ENCODE data around the gene RC3H1.
"Not testable (repeated sequence)": the region's sequence is repeated elsewhere in the genome, so short reads cannot be mapped to it uniquely, and the experiment has no call there.

Gene RC3H1

GRCh38 chr1:174049514-174049913 is 27.4 kb upstream of the RC3H1 start:
- H3K4me3 ChIP-seq (ENCODE audit: low read length): no peak overlapping the region
- no peaks in the 10 kb centered on the region for H3K27me3 ChIP-seq (ENCODE audit: insufficient read depth, low read length)
- no peaks in the 10 kb centered on the region for H3K36me3 ChIP-seq (ENCODE audit: insufficient read depth, low read length)
- no peaks in the 10 kb centered on the region for H3K4me1 ChIP-seq (ENCODE audit: insufficient read depth, low read length)
- WGBS: 96% methylated on average over 2 of the region's 2 CpGs
- H3K9me3 ChIP-seq (ENCODE audit: insufficient read depth, low read depth, low read length): 0 out of 2 replicates have a peak, but pooled peaks cover 3% of the 10 kb centered on the region
- H3K9ac ChIP-seq (ENCODE audit: low read depth, low read length): no peak overlapping the region
- no peak overlapping the region for H3K27ac ChIP-seq (ENCODE audit: low read depth, low read length)

DNA sequence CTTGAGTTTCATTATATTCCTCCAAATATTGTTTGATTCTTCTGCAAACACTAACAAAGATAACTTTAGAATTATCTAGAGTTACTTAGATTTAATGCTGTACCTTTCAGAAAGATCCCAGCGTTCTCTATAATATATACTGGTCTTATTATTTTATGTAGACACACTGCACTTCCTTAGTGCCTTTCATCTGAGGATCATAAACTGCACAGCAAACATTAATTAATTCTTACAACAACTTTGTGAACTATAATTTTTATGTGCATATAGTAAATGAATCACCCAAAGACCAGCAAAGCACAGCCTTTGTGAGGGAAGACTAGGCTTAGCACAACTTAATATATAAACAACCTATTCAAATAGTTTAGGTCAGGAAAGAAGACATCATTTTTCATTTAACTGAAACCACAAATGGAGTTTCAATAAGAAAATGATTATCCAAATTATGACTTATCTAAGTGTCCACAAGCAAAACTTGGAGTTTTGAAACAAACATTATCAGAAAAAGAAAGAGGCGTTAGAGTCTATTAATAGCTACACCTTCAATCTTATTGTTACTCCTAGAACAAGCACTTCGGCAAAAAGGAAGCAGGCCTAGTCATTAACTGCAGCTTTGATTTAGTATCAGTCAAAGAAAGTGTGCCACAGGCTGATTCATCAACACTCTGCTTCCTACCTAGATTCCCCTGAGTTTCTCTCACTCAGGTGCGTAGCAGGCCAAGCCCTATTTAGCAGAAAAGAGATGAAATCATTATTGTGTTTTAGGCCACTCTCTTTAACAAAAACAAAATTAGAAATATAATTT is 22.5 kb upstream of the RC3H1 start:
- Histone ChIP-seq H3K27me3 (ENCODE audit: insufficient read depth, low read length) (no peaks in the 10 kb centered on the region), H3K27ac (ENCODE audit: low read depth, low read length) (no peak overlapping the region), H3K4me1 (ENCODE audit: insufficient read depth, low read length) (no peaks in the 10 kb centered on the region), H3K4me3 (ENCODE audit: low read length) (no peak overlapping the region), H3K9me3 (ENCODE audit: insufficient read depth, low read depth, low read length) (no peaks in the 10 kb centered on the region), H3K36me3 (ENCODE audit: insufficient read depth, low read length) (no peaks in the 10 kb centered on the region), H3K9ac (ENCODE audit: low read depth, low read length) (no peak overlapping the region)
- WGBS: 97% methylated on average over 3 of the region's 4 CpGs

- not testable (repeated sequence) for H3K4me3 ChIP-seq (ENCODE audit: low read length)
These were observed 20.4 kb upstream of the RC3H1 start for GRCh38 chr1:174042509-174042908.

DNA sequence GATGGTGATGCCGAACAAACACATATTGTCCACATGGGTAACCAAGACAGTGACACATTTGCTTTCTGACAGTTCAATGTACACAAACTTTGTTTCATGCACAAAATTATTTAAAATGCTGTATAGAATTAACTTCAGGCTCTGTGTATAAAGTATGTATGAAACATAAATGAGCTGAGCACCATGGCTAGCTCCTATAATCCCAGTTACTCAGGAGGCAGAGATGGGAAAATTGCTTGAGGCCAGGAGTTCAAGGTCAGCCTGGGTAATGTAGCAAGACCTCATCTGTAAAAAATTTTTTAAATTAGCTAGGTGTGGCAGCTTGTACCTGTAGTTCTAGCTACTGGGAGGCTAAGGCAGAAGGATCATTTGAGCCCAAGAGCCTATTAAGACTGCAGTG is 19.2 kb upstream of the RC3H1 start:
- 100% methylated on average over 1 of the region's 1 CpG for WGBS
- Histone ChIP-seq H3K4me1 (ENCODE audit: insufficient read depth, low read length) (no peaks in the 10 kb centered on the region), H3K27me3 (ENCODE audit: insufficient read depth, low read length) (no peaks in the 10 kb centered on the region), H3K9me3 (ENCODE audit: insufficient read depth, low read depth, low read length) (no peaks in the 10 kb centered on the region), H3K27ac (ENCODE audit: low read depth, low read length) (no peak overlapping the region), H3K36me3 (ENCODE audit: insufficient read depth, low read length) (no peaks in the 10 kb centered on the region), H3K4me3 (ENCODE audit: low read length) (no peak overlapping the region), H3K9ac (ENCODE audit: low read depth, low read length) (no peak overlapping the region)

More at GRCh38 chr1:174042509-174042908, 20.4 kb upstream of the RC3H1 start:
- H3K9ac ChIP-seq (ENCODE audit: low read depth, low read length); H3K27me3 ChIP-seq (ENCODE audit: insufficient read depth, low read length); H3K36me3 ChIP-seq (ENCODE audit: insufficient read depth, low read length); H3K9me3 ChIP-seq (ENCODE audit: insufficient read depth, low read depth, low read length); H3K4me1 ChIP-seq (ENCODE audit: insufficient read depth, low read length); H3K27ac ChIP-seq (ENCODE audit: low read depth, low read length): not testable (repeated sequence)
- WGBS: 91% methylated on average over 4 of the region's 5 CpGs

DNA sequence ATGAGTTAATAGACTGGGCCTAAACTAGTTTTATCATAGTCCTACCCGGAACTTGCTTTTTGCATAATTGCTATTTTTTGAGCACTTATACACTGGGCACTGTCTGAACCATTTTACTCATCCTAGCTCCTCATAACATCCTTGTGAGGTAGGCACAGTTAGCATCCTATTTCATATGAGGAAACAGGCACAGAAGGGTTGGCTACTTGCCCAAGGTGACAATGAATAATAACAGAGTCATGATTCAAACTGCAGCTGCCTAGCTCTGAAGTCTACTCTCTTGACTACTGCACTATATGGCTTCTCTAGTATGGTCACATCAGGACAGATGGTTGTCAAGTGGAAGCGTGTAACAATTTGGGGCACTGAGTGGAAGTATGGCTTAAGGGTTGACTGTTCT is 18.2 kb upstream of the RC3H1 start:
- 88% methylated on average over 2 of the region's 2 CpGs for WGBS
- H3K27me3 ChIP-seq (ENCODE audit: insufficient read depth, low read length): no peaks in the 10 kb centered on the region
- no peaks in the 10 kb centered on the region for H3K36me3 ChIP-seq (ENCODE audit: insufficient read depth, low read length)
- no peak overlapping the region for H3K27ac ChIP-seq (ENCODE audit: low read depth, low read length)
- no peaks in the 10 kb centered on the region for H3K4me1 ChIP-seq (ENCODE audit: insufficient read depth, low read length)
- H3K4me3 ChIP-seq (ENCODE audit: low read length): no peak overlapping the region
- no peak overlapping the region for H3K9ac ChIP-seq (ENCODE audit: low read depth, low read length)
- no peaks in the 10 kb centered on the region for H3K9me3 ChIP-seq (ENCODE audit: insufficient read depth, low read depth, low read length)

DNA sequence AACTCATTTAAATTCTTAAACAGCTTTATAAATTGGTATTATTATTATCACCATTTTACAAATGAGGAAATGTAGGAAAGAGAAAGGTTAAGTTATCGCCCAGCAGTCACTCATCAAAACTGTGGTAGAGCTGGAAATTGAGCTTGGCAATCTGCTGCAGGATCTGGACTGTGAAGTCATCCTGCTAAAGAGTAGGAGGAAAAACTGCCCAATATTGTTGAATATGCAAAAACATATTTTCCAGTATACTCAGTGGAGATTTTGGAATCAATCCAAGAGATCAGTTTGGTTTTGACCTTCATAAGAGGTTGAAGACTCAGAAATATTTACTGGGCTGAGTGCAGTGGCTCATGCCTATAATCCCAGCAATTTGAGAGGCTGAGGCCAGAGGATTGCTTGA is 16.9 kb upstream of the RC3H1 start:
- H3K27ac ChIP-seq (ENCODE audit: low read depth, low read length): no peak overlapping the region
- no peak overlapping the region for H3K9ac ChIP-seq (ENCODE audit: low read depth, low read length)
- no peaks in the 10 kb centered on the region for H3K9me3 ChIP-seq (ENCODE audit: insufficient read depth, low read depth, low read length)
- no peak overlapping the region for H3K4me3 ChIP-seq (ENCODE audit: low read length)
- WGBS: 85% methylated on average over 1 of the region's 1 CpG
- no peaks in the 10 kb centered on the region for H3K36me3 ChIP-seq (ENCODE audit: insufficient read depth, low read length)
- H3K27me3 ChIP-seq (ENCODE audit: insufficient read depth, low read length): no peaks in the 10 kb centered on the region
- H3K4me1 ChIP-seq (ENCODE audit: insufficient read depth, low read length): no peaks in the 10 kb centered on the region

GRCh38 chr1:174036798-174037197 is 14.6 kb upstream of the RC3H1 start:
- Histone ChIP-seq H3K9ac (ENCODE audit: low read depth, low read length) (no peak overlapping the region), H3K9me3 (ENCODE audit: insufficient read depth, low read depth, low read length) (no peaks in the 10 kb centered on the region), H3K36me3 (ENCODE audit: insufficient read depth, low read length) (no peaks in the 10 kb centered on the region), H3K27ac (ENCODE audit: low read depth, low read length) (no peak overlapping the region), H3K4me1 (ENCODE audit: insufficient read depth, low read length) (no peaks in the 10 kb centered on the region), H3K27me3 (ENCODE audit: insufficient read depth, low read length) (peaks cover 21% of the 10 kb centered on the region), H3K4me3 (ENCODE audit: low read length) (no peak overlapping the region)

- Histone ChIP-seq H3K9me3 (ENCODE audit: insufficient read depth, low read depth, low read length) (no peaks in the 10 kb centered on the region), H3K27ac (ENCODE audit: low read depth, low read length) (no peak overlapping the region), H3K9ac (ENCODE audit: low read depth, low read length) (no peak overlapping the region), H3K36me3 (ENCODE audit: insufficient read depth, low read length) (no peaks in the 10 kb centered on the region), H3K4me1 (ENCODE audit: insufficient read depth, low read length) (no peaks in the 10 kb centered on the region), H3K4me3 (ENCODE audit: low read length) (no peak overlapping the region), H3K27me3 (ENCODE audit: insufficient read depth, low read length) (peaks cover 27% of the 10 kb centered on the region)
- 89% methylated on average over 2 of the region's 2 CpGs for WGBS
These were observed 14.0 kb upstream of the RC3H1 start for GRCh38 chr1:174036204-174036603.

DNA sequence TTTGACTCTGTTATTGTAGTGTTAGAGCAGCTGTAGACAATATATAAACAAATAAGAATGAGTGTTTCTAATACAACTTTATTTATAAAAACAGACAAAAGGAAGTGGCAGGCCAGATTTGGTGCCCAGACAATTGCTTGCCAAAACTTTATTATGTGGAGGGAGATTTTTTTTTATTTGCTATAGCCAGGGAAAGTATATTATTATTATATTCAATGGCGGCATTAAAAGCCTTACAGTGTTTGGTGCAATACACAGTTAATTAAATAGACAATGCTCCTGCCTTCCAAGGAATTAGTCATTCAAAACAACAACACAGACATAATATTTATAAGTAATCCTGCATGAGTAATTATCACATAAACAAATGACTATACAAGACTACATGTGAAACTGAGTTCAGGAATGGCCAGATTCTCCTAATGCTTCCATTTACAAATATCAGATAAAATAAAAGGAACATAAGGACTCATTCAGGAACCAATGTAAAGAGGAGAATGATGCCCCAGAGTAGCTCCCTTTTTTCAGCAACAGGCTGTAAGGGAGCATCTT is 10.6 kb upstream of the RC3H1 start:
- Histone ChIP-seq H3K4me1 (ENCODE audit: insufficient read depth, low read length) (no peaks in the 10 kb centered on the region; the same call in 1 of the 2 replicates), H3K9ac (ENCODE audit: low read depth, low read length) (no peak overlapping the region), H3K4me3 (ENCODE audit: low read length) (no peak overlapping the region), H3K27me3 (ENCODE audit: insufficient read depth, low read length) (peaks cover 43% of the 10 kb centered on the region), H3K27ac (ENCODE audit: low read depth, low read length) (no peak overlapping the region), H3K36me3 (ENCODE audit: insufficient read depth, low read length) (no peaks in the 10 kb centered on the region), H3K9me3 (ENCODE audit: insufficient read depth, low read depth, low read length) (no peaks in the 10 kb centered on the region)
- WGBS: no CpG with 5 or more reads among the region's 1 CpG

DNA sequence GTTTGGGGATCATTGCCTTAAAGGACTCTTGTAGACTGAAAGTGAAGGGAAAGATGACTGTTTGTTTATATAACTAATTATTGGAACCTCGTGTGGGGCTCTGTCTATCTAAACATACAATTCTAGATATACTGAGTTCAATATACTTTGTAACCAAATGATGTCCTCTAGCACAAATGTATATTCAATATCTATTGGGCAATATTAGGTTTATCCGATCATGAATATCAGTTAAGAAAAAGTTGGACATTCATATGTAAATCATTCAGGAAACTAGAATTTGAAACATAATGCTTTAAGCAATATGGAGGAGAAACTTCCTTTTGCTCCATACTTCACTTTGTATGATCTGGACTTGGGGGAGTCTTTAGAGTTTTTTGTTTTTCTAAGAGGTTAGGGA is 8.9 kb upstream of the RC3H1 start:
- no peaks in the 10 kb centered on the region; the same call in 1 of the 2 replicates for H3K4me1 ChIP-seq (ENCODE audit: insufficient read depth, low read length)
- H3K9me3 ChIP-seq (ENCODE audit: insufficient read depth, low read depth, low read length): no peaks in the 10 kb centered on the region
- no peak overlapping the region for H3K27ac ChIP-seq (ENCODE audit: low read depth, low read length)
- H3K36me3 ChIP-seq (ENCODE audit: insufficient read depth, low read length): no peaks in the 10 kb centered on the region
- H3K4me3 ChIP-seq (ENCODE audit: low read length): no peak overlapping the region
- no peak overlapping the region for H3K9ac ChIP-seq (ENCODE audit: low read depth, low read length)
- WGBS: no CpG with 5 or more reads among the region's 2 CpGs
- peaks cover 43% of the 10 kb centered on the region for H3K27me3 ChIP-seq (ENCODE audit: insufficient read depth, low read length)

DNA sequence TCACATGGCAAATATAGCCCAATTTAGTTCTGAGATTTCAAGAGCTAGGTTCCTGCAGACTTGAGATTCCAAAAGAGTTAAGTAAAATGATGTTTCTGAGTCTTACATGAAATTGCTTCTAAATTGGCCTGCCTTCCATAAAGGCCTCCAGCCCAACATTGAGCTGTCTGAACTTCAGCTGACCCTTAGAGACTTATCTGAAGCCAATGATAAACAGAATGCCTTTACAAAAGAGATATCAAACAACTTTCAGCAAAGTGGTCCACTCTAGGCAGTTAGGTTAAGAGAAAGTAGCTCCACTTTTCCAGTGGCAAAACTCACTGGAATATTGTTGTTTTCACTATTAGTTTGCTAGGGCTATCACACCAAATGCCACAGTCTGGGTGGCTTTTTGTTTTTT is 6.3 kb upstream of the RC3H1 start:
- Histone ChIP-seq H3K4me3 (ENCODE audit: low read length) (no peak overlapping the region), H3K4me1 (ENCODE audit: insufficient read depth, low read length) (peaks cover 4% of the 10 kb centered on the region; the same call in 1 of the 2 replicates), H3K9me3 (ENCODE audit: insufficient read depth, low read depth, low read length) (no peaks in the 10 kb centered on the region), H3K36me3 (ENCODE audit: insufficient read depth, low read length) (no peaks in the 10 kb centered on the region), H3K9ac (ENCODE audit: low read depth, low read length) (no peak overlapping the region), H3K27ac (ENCODE audit: low read depth, low read length) (no peak overlapping the region), H3K27me3 (ENCODE audit: insufficient read depth, low read length) (peaks cover 40% of the 10 kb centered on the region)
